GM19193 (cell line): ENCODE results near the gene SP4.

Experiments
- POLR2A ChIP-seq: IDR thresholded peaks from 4 replicates; pipeline ENCODE4 v1.6.1; 2011; ENCODE audit not compliant: insufficient read depth, insufficient read length; ENCODE audit errors: extremely low read depth

The SP4 gene

GRCh38 chr7:21543528-21544302 lies 115.8 kb downstream of the SP4 start:
- TF ChIP-seq POLR2A, result no peak

- no peak for TF ChIP-seq POLR2A
Observed at GRCh38 chr7:21544303-21544656, 116.4 kb downstream of the SP4 start.

DNA sequence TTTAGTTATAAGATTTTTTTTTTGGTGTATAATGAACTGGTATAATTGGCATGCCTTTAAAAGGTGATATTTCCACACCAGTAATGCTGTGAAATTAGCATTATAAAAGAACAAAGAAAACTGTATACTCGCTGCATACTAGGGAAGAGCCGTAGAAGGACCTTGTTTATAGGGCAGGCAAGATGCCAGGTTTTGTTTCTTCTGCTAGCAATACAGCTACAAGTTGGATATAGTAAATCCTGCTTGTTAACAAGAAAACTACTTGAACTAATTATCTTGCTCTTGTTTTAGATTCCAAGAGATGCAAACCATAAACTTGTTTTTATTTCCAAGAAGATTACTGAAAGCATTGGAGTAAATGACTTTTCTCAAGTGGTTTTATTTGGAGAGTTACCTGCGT lies 116.8 kb downstream of the SP4 start:
- no peak for TF ChIP-seq POLR2A

DNA sequence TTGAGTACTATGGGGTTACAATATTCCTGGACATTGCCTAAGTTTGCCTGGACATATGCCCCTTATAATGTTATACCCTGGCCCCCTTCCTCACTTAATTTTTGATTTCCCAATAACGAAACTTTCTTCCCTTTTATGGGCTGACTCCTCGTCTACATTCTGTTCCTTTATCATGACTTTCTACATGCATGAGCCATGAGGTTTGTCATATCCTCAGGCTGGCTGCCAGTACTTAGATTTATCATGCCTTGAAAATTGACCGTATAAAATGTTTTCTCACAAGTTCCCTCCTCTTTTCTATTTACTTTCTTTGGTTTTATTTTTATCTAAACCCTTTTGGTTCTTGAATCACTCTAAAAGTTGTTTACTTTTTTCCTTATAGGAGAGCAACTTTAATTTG lies 119.6 kb downstream of the SP4 start:
- TF ChIP-seq POLR2A, result no peak

DNA sequence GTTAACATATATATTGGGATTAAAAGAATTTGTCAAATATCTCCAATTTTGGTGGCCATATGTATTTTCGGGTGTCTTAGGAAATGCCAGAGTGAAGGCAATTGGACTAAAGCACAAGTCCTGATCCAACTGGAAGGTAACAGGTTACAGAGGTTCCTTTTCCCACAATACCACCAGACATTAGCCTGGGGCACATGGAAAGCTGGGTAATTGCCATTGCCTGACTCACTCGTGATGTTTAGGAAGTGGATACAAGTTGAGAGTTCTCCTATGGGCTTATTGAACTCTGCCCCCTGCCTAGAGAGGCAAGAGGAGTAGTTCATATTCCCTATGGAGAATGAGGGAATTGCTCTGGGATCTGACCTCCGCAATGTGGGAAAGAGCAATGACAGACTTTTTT lies 120.6 kb downstream of the SP4 start:
- TF ChIP-seq POLR2A, result no peak

GRCh38 chr7:21550076-21550475 lies 122.2 kb downstream of the SP4 start:
- no peak for TF ChIP-seq POLR2A

DNA sequence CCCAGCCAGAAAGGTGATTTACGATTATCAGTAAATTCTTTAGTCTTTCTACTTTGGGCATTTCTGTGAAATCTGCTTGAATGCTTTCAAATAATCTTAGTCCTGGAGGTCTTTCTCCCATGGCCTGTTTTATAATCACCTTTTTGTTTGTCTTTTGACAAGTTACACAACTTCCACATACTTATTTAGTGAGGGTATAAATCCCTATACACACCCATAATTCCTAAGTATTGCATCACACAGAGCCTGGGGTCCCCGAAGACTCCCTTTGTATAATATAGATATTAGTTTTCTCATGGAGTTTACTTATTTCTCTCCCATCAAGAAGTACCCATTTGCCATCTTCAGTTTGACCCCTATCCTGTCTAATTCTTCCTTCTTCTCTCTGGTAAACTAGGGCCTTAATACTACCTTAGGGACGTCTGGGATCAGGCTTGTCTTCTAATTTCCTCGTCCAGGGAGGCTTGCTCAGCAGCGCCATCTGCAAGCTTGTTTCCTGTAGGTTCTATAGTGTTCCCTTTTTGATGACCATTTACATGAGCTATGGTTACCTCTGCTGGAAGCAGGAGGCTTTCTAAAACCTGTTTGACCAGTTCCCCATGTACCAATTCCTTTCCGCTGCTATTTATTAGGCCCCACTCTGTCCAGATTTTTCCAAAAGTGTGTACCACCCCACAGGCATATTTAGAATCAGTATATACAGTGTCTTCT lies 123.1 kb downstream of the SP4 start:
- TF ChIP-seq POLR2A, result no peak

GRCh38 chr7:21562385-21562784 lies 134.5 kb downstream of the SP4 start:
- no peak for TF ChIP-seq POLR2A
